AG04449 (cell line): ENCODE results near the gene CIB1.

Experiments used
- CTCF ChIA-PET: fragments of 350-600 bp; formaldehyde crosslinking; extraction: SDS; loops from one replicate; lab custom pipeline; 2021; ENCODE audit warnings: antibody characterized with exemption; lab: Yijun Ruan, JAX
- POLR2A ChIA-PET: fragments of 400-600, 350-600 bp; formaldehyde crosslinking; extraction: SDS; loops from one replicate; lab custom pipeline; 2020; ENCODE audit warnings: antibody characterized with exemption, inconsistent platforms; lab: Yijun Ruan, JAX
- DNase-seq: peaks from one replicate; pipeline ENCODE4 v3.0.0-alpha.2; 2010; ENCODE audit warnings: low read depth, low spot score
- H3K4me3 ChIP-seq: 2 replicates; pipeline ENCODE4 v1.5.1; 2011; ENCODE audit warnings: low read depth, mild to moderate bottlenecking, control low read depth, low read length
- CTCF ChIP-seq: IDR thresholded peaks from one replicate; pipeline ENCODE4 v1.5.1; 2011; ENCODE audit warnings: mild to moderate bottlenecking, moderate library complexity, low read length, control low read depth, inconsistent platforms; ENCODE audit not compliant: insufficient read depth; ENCODE audit errors: missing control alignments

Gene CIB1

GRCh38 chr15:90241343-90242192 lies 7.8 kb upstream of the CIB1 start:
- no peak for TF ChIP-seq CTCF
- H3K4me3 ChIP-seq = no peak overlapping the region
- POLR2A ChIA-PET = no interaction called here
- no peak for DNase-seq
- CTCF ChIA-PET = interaction anchor here (1.8 kb wide), 1 partner anchor 8 kb away, joined by 8 read pairs; the partner anchor contains the start of genes CIB1 and GDPGP1

- no peak overlapping the region for H3K4me3 ChIP-seq
- no peak for TF ChIP-seq CTCF
- no peak for DNase-seq
- POLR2A ChIA-PET = no interaction called here
- CTCF ChIA-PET = no interaction called here
These were observed 7.1 kb upstream of the CIB1 start for GRCh38 chr15:90240856-90241255.

- no peak for DNase-seq
- ChIA-PET CTCF (interaction anchor here (2.7 kb wide), 1 partner anchor 10 kb away, joined by 13 read pairs; the partner anchor contains the start of gene TTLL13), POLR2A (no interaction called here)
- TF ChIP-seq CTCF = no peak
- no peak overlapping the region for H3K4me3 ChIP-seq
These were observed 5.6 kb upstream of the CIB1 start for GRCh38 chr15:90239371-90239770.

- H3K4me3 ChIP-seq = peak within 1 kb of the TSS; percentile 83
- POLR2A ChIA-PET = interaction anchor here (1.1 to 1.5 kb wide), 3 partner anchors 15 to 135 kb away, joined by 4 to 5 read pairs (median 5); partner anchors contain the start of genes SEMA4B and TTLL13
- no peak for DNase-seq
- CTCF ChIA-PET = interaction anchor here (1.0 to 4.7 kb wide), 9 partner anchors 8 to 203 kb away, joined by 3 to 59 read pairs (median 3); partner anchors contain the start of genes IDH2 and TTLL13
- no peak for TF ChIP-seq CTCF
These were observed 601 bp upstream of the CIB1 start, which contains the start of gene GDPGP1 for GRCh38 chr15:90234096-90234988. TSS of gene GDPGP1 (plus strand) at chr15:90234209. CDS start at chr15:90240909, 6,700 bp downstream.

- TF ChIP-seq CTCF = no peak
- POLR2A ChIA-PET = interaction anchor here (1.4 to 1.5 kb wide), 2 partner anchors 32 to 133 kb away, joined by 5 read pairs; partner anchors contain the start of gene SEMA4B
- H3K4me3 ChIP-seq = peak overlapping the region; percentile 83
- no peak for DNase-seq
- CTCF ChIA-PET = interaction anchor here (0.9 to 4.7 kb wide), 15 partner anchors 10 to 700 kb away, joined by 3 to 59 read pairs (median 3); partner anchors contain the start of genes IDH2 and TTLL13
These were observed 777 bp downstream of the CIB1 start for GRCh38 chr15:90232941-90233386.
